B cell (primary cell): ENCODE measurements around the gene ZNF827.

ENCODE experiments used
- EZH2 ChIP-seq: IDR thresholded peaks from 2 replicates; pipeline ENCODE4 v1.6.1; 2012; ENCODE audit warnings: borderline replicate concordance, low read depth, mild to moderate bottlenecking, moderate library complexity, low read length; ENCODE audit not compliant: insufficient read depth, poor library complexity, severe bottlenecking
- TF ChIP-seq, protein P1 (sequence below): fragments of 200-600 bp; IDR thresholded peaks from one replicate; pipeline ENCODE4 v1.8.0; 2022; ENCODE audit warnings: antibody characterized with exemption, mild to moderate bottlenecking

GRCh38 chr4:145839151-145839550 lies 99.5 kb downstream of the ZNF827 start:
- TF ChIP-seq, protein P1, sequence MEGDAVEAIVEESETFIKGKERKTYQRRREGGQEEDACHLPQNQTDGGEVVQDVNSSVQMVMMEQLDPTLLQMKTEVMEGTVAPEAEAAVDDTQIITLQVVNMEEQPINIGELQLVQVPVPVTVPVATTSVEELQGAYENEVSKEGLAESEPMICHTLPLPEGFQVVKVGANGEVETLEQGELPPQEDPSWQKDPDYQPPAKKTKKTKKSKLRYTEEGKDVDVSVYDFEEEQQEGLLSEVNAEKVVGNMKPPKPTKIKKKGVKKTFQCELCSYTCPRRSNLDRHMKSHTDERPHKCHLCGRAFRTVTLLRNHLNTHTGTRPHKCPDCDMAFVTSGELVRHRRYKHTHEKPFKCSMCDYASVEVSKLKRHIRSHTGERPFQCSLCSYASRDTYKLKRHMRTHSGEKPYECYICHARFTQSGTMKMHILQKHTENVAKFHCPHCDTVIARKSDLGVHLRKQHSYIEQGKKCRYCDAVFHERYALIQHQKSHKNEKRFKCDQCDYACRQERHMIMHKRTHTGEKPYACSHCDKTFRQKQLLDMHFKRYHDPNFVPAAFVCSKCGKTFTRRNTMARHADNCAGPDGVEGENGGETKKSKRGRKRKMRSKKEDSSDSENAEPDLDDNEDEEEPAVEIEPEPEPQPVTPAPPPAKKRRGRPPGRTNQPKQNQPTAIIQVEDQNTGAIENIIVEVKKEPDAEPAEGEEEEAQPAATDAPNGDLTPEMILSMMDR, result no peak
- TF ChIP-seq EZH2, result no peak
